ENCODE results near the gene SH3PXD2A. TPM values are rescaled to one million over a fixed set of nuclear protein-coding genes. Genes with fewer than 3 reads are reported as not detected.
A peak's percentile ranks its signal among the peaks of the same experiment; 100 is the strongest.
"Not testable (repeated sequence)": the region's sequence is repeated elsewhere in the genome, so short reads cannot be mapped to it uniquely, and the experiment has no call there.

SH3PXD2A gene
- total RNA-seq, 4 donors from 2014 or later = 6.2 to 16.8 (median 11.4) TPM

GRCh38 chr10:103814626-103815370 lies 40.6 kb downstream of the SH3PXD2A start:
- Histone ChIP-seq H3K4me3 (no peak overlapping the region), H3K9me3 (no peaks in the 10 kb centered on the region), H3K4me1 (peaks cover 33 to 43% of the 10 kb centered on the region in 2 donors), H3K36me3 (no peaks in the 10 kb centered on the region), H3K27me3 (no peaks in the 10 kb centered on the region), H3K27ac (peak overlapping the region in 3 of 4 donors; percentile 4 to 52 (median 19))
- ATAC-seq (no peak), DNase-seq (no peak)
- TF ChIP-seq CTCF (IDR thresholded peaks at IDR 0.05 in 4 of 5, conservative IDR thresholded peaks at IDR 0.05 in 1 of 5) = no peak
- in situ Hi-C loops (cut with MboI; ENCODE audit: low sequenced_read_pairs in 4 of 4) (no loop called here), intact Hi-C loops (cut with DNase I; ENCODE audit: low total_unique reads) (loop anchor here (5.0 kb wide), 1 partner anchor 43 kb away; the partner anchor contains the start of gene SH3PXD2A)

- no peak for DNase-seq
- Histone ChIP-seq H3K4me3 (no peak overlapping the region), H3K27ac (peak overlapping the region; percentile 4 to 52 (median 28)), H3K27me3 (no peaks in the 10 kb centered on the region), H3K9me3 (no peaks in the 10 kb centered on the region), H3K4me1 (peaks cover 28 to 41% of the 10 kb centered on the region in 2 donors), H3K36me3 (no peaks in the 10 kb centered on the region)
- TF ChIP-seq POLR2A (IDR thresholded peaks at IDR 0.05) = no peak
- TF ChIP-seq CTCF (IDR thresholded peaks at IDR 0.05 in 4 of 5, conservative IDR thresholded peaks at IDR 0.05 in 1 of 5) = no peak
- intact Hi-C loops (cut with DNase I; ENCODE audit: low total_unique reads) = no loop called here
- in situ Hi-C loops (cut with MboI; ENCODE audit: low sequenced_read_pairs in 4 of 4) = no loop called here
- peak in 1 of 2 donors; percentile 28 for ATAC-seq
Measured at GRCh38 chr10:103814105-103814504, 41.3 kb downstream of the SH3PXD2A start.

- ATAC-seq; H3K9me3 ChIP-seq; H3K27me3 ChIP-seq; H3K36me3 ChIP-seq; H3K4me3 ChIP-seq; H3K27ac ChIP-seq; intact Hi-C loops (cut with DNase I; ENCODE audit: low total_unique reads); DNase-seq; in situ Hi-C loops (cut with MboI; ENCODE audit: low sequenced_read_pairs in 4 of 4): not testable (repeated sequence)
- peaks cover 35 to 46% of the 10 kb centered on the region in 2 donors for H3K4me1 ChIP-seq
Measured at GRCh38 chr10:103813312-103813711, 42.1 kb downstream of the SH3PXD2A start.

GRCh38 chr10:103812432-103812831 lies 42.9 kb downstream of the SH3PXD2A start:
- in situ Hi-C loops (cut with MboI; ENCODE audit: low sequenced_read_pairs in 4 of 4) = no loop called here
- intact Hi-C loops (cut with DNase I; ENCODE audit: low total_unique reads) = no loop called here
- no peak for ATAC-seq

More at GRCh38 chr10:103812432-103812831, 42.9 kb downstream of the SH3PXD2A start:
- H3K4me3 ChIP-seq = no peak overlapping the region
- H3K27ac ChIP-seq = no peak overlapping the region
- no peak for TF ChIP-seq CTCF (IDR thresholded peaks at IDR 0.05 in 4 of 5, conservative IDR thresholded peaks at IDR 0.05 in 1 of 5)
- TF ChIP-seq POLR2A (IDR thresholded peaks at IDR 0.05) = no peak
- H3K27me3 ChIP-seq = no peaks in the 10 kb centered on the region
- peaks cover 42 to 48% of the 10 kb centered on the region in 2 donors for H3K4me1 ChIP-seq
- H3K36me3 ChIP-seq = no peaks in the 10 kb centered on the region
- DNase-seq = no peak
- H3K9me3 ChIP-seq = no peaks in the 10 kb centered on the region

Data from gastrocnemius medialis (tissue), 4 donors.